ENCODE data around the gene ASGR2.

DNA sequence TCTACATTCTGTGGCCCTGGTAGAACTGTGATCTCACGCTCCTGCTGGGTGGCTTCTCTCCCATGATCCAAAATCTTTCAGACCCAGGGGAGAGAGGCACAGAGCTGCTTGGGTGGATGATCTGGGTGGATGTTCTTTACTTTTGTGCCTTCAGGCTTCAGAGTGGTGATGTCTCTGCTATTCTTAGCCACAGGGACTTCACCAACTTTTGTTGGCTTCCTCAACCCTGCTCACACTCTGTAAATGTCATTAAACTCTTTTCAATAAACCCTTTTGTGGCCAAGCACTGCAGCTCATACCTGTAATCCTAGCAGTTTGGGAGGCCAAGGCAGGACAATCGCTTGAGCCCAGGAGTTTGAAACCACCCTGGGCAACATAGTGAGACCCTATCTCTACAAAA lies 42.2 kb downstream of the ASGR2 start:
- TF ChIP-seq, protein P1, sequence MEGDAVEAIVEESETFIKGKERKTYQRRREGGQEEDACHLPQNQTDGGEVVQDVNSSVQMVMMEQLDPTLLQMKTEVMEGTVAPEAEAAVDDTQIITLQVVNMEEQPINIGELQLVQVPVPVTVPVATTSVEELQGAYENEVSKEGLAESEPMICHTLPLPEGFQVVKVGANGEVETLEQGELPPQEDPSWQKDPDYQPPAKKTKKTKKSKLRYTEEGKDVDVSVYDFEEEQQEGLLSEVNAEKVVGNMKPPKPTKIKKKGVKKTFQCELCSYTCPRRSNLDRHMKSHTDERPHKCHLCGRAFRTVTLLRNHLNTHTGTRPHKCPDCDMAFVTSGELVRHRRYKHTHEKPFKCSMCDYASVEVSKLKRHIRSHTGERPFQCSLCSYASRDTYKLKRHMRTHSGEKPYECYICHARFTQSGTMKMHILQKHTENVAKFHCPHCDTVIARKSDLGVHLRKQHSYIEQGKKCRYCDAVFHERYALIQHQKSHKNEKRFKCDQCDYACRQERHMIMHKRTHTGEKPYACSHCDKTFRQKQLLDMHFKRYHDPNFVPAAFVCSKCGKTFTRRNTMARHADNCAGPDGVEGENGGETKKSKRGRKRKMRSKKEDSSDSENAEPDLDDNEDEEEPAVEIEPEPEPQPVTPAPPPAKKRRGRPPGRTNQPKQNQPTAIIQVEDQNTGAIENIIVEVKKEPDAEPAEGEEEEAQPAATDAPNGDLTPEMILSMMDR (IDR thresholded peaks at IDR 0.05), result no peak
- no peak for TF ChIP-seq POLR2A (IDR thresholded peaks at IDR 0.05)
